ENCODE results near the gene ABCG8.

ABCG8 gene

GRCh38 chr2:43931293-43931692 is 92.5 kb downstream of the ABCG8 start:
- TF ChIP-seq ISL1 (CRISPR knock-in tag; IDR thresholded peaks at IDR 0.05) (no peak), ZFP30 (CRISPR knock-in tag; IDR thresholded peaks at IDR 0.05) (no peak), ARNTL (CRISPR knock-in tag; IDR thresholded peaks at IDR 0.05; ENCODE audit: borderline replicate concordance, low read depth) (no peak), SNAI2 (CRISPR knock-in tag; IDR thresholded peaks at IDR 0.05) (no peak), ZNF8 (CRISPR knock-in tag; IDR thresholded peaks at IDR 0.05) (no peak), GLIS3 (CRISPR knock-in tag; IDR thresholded peaks at IDR 0.05) (no peak), ZC3H10 (CRISPR knock-in tag; IDR thresholded peaks at IDR 0.05) (no peak), TCF4 (CRISPR knock-in tag; IDR thresholded peaks at IDR 0.05; ENCODE audit: borderline replicate concordance) (no peak)
- TF ChIP-seq, protein P1, sequence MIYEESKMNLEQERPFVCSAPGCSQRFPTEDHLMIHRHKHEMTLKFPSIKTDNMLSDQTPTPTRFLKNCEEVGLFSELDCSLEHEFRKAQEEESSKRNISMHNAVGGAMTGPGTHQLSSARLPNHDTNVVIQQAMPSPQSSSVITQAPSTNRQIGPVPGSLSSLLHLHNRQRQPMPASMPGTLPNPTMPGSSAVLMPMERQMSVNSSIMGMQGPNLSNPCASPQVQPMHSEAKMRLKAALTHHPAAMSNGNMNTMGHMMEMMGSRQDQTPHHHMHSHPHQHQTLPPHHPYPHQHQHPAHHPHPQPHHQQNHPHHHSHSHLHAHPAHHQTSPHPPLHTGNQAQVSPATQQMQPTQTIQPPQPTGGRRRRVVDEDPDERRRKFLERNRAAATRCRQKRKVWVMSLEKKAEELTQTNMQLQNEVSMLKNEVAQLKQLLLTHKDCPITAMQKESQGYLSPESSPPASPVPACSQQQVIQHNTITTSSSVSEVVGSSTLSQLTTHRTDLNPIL (CRISPR knock-in tag; IDR thresholded peaks at IDR 0.05; ENCODE audit: low read depth): no peak
- TF ChIP-seq, protein P2, sequence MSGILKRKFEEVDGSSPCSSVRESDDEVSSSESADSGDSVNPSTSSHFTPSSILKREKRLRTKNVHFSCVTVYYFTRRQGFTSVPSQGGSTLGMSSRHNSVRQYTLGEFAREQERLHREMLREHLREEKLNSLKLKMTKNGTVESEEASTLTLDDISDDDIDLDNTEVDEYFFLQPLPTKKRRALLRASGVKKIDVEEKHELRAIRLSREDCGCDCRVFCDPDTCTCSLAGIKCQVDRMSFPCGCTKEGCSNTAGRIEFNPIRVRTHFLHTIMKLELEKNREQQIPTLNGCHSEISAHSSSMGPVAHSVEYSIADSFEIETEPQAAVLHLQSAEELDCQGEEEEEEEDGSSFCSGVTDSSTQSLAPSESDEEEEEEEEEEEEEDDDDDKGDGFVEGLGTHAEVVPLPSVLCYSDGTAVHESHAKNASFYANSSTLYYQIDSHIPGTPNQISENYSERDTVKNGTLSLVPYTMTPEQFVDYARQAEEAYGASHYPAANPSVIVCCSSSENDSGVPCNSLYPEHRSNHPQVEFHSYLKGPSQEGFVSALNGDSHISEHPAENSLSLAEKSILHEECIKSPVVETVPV (CRISPR knock-in tag; IDR thresholded peaks at IDR 0.05): no peak
- no peak for ATAC-seq
